ENCODE measurements around the gene ICAM1. TPM values are rescaled to one million over a fixed set of nuclear protein-coding genes. Genes with fewer than 3 reads are reported as not detected.
A peak's percentile ranks its signal among the peaks of the same experiment; 100 is the strongest.

Gene ICAM1
- 10 to 100 TPM; 35.5 to 37.2 TPM for total RNA-seq

- ChIA-PET CTCF (interaction anchor here (0.7 to 8.8 kb wide), 26 partner anchors 10 to 339 kb away, joined by 3 to 286 read pairs (median 4); partner anchors contain the start of genes CDC37, FDX2, ICAM4 and ICAM5), POLR2A (interaction anchor here (0.6 to 8.0 kb wide), 26 partner anchors 9 to 295 kb away, joined by 3 to 107 read pairs (median 6); partner anchors contain the start of genes CDC37, DNMT1, FDX2 and ICAM4)
- no peak for TF ChIP-seq CTCF (IDR thresholded peaks at IDR 0.05)
- Mint-ChIP-seq H3K4me3 (peak within 1 kb of the TSS; percentile 85), H3K9me3 (no peaks in the 10 kb centered on the region), H3K27me3 (no peaks in the 10 kb centered on the region), H3K36me3 (ENCODE audit: low read depth) (peaks cover 31% of the 10 kb centered on the region), H3K27ac (peak within 1 kb of the TSS; percentile 89), H3K4me1 (ENCODE audit: low read depth) (peaks cover 24% of the 10 kb centered on the region)
- DNase-seq (peak; percentile 90), ATAC-seq (peak; percentile 62)
- intact Hi-C loops (cut with micrococcal nuclease), result no loop called here
These were observed at the start of gene ICAM1 for GRCh38 chr19:10270616-10271394. ICAM1 (plus strand) TSS chr19:10271120; CDS start chr19:10271160, 40 bp downstream.

GRCh38 chr19:10222201-10222890, 48.6 kb upstream of the ICAM1 start:
- Mint-ChIP-seq H3K9me3 (no peaks in the 10 kb centered on the region), H3K27me3 (no peaks in the 10 kb centered on the region), H3K4me3 (no peak overlapping the region), H3K4me1 (ENCODE audit: low read depth) (peaks cover 8% of the 10 kb centered on the region), H3K27ac (no peak overlapping the region), H3K36me3 (ENCODE audit: low read depth) (no peaks in the 10 kb centered on the region)
- CTCF ChIA-PET, result interaction anchor here (1.0 to 3.3 kb wide), 3 partner anchors 28 to 36 kb away, joined by 4 to 21 read pairs (median 5); no protein-coding TSS in a partner anchor
- no peak for DNase-seq
- TF ChIP-seq CTCF (IDR thresholded peaks at IDR 0.05), result no peak
- POLR2A ChIA-PET, result no interaction called here
- intact Hi-C loops (cut with micrococcal nuclease), result no loop called here
- ATAC-seq, result no peak

GRCh38 chr19:10223488-10224213, 47.3 kb upstream of the ICAM1 start:
- Mint-ChIP-seq H3K4me3 (no peak overlapping the region), H3K27ac (no peak overlapping the region), H3K27me3 (no peaks in the 10 kb centered on the region), H3K9me3 (no peaks in the 10 kb centered on the region), H3K36me3 (ENCODE audit: low read depth) (no peaks in the 10 kb centered on the region), H3K4me1 (ENCODE audit: low read depth) (peaks cover 10% of the 10 kb centered on the region)
- CTCF ChIA-PET, result interaction anchor here (1.7 kb wide), 1 partner anchor 27 kb away, joined by 5 read pairs; no protein-coding TSS in a partner anchor
- ATAC-seq (no peak), DNase-seq (no peak)
- POLR2A ChIA-PET, result no interaction called here
- no peak for TF ChIP-seq CTCF (IDR thresholded peaks at IDR 0.05)
- intact Hi-C loops (cut with micrococcal nuclease), result no loop called here

GRCh38 chr19:10224337-10224736, 46.6 kb upstream of the ICAM1 start:
- intact Hi-C loops (cut with micrococcal nuclease), result no loop called here
- no peak for TF ChIP-seq CTCF (IDR thresholded peaks at IDR 0.05)

More at GRCh38 chr19:10224337-10224736, 46.6 kb upstream of the ICAM1 start:
- Mint-ChIP-seq H3K27ac (no peak overlapping the region), H3K36me3 (ENCODE audit: low read depth) (no peaks in the 10 kb centered on the region), H3K9me3 (no peaks in the 10 kb centered on the region), H3K27me3 (no peaks in the 10 kb centered on the region), H3K4me3 (no peak overlapping the region), H3K4me1 (ENCODE audit: low read depth) (peaks cover 11% of the 10 kb centered on the region)
- POLR2A ChIA-PET, result no interaction called here
- DNase-seq (no peak), ATAC-seq (no peak)
- CTCF ChIA-PET, result no interaction called here
